Measurements from ENCODE around the gene KLHL4.
A peak's percentile ranks its signal among the peaks of the same experiment; 100 is the strongest.
"Not testable (repeated sequence)": the region's sequence is repeated elsewhere in the genome, so short reads cannot be mapped to it uniquely, and the experiment has no call there.

KLHL4 gene

DNA sequence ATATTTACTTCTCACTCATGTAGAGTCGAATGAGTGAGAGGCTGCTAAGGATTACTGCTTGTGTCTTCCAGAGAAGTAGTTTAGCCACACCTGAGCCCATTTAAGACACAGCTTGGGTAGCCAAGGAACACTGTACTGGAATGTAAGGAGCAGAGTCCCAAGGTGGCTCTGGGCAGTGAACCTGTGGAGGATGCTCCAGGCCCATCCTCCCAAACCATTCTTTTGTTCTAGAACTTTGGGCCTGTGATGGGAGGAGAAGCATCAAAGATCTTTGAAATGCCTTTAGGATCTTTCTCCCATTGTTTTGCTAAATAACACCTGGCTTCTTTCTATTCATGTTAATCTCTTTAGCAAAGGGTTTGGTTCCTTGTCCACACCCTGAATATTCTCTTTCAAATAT lies 162.2 kb downstream of the KLHL4 start:
- DNase-seq = no peak

DNA sequence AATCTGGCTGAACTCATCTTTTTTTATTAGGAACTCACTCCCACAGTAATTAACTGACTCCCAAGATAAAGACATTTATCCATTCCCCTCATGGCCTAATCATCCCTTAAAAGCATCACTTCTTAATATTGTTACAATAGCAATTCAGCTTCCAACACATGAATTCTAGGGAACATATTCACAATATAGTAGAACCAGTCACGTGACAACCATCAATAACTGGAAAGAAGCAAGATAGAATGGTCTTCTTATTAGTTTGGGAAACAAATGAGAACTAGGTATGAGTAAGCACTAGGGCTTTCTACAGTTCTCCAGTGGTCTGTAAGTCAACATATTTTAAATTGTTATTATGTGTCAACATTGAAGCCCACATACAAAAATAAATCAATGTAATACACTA lies 170.1 kb downstream of the KLHL4 start:
- DNase-seq = no peak

DNA sequence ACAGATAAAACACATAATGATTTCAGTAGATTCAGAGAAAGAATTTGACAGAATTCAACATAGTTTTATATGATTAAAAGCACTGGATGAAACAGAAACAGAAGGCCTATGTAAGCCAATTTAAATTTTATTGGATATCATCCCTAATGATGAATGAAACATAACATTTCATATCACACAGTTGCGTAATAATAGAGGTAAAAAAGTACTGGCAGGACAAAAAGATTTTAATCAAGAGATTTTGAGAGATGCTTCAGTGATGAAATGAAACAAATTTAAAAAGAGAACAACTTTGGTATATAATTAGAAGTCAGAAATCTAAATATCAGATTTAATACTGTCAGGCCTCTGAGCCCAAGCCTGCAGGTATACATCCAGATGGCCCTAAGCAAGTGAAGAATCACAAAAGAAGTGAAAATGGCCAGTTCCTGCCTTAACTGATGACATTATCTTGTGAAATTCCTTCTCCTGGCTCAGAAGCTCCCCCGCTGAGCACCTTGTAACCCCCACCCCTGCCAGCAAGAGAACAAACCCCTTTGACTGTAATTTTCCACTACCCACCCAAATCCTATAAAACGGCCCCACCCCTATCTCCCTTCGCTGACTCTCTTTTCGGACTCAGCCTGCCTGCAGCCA lies 170.6 kb downstream of the KLHL4 start:
- DNase-seq = not testable (repeated sequence)

DNA sequence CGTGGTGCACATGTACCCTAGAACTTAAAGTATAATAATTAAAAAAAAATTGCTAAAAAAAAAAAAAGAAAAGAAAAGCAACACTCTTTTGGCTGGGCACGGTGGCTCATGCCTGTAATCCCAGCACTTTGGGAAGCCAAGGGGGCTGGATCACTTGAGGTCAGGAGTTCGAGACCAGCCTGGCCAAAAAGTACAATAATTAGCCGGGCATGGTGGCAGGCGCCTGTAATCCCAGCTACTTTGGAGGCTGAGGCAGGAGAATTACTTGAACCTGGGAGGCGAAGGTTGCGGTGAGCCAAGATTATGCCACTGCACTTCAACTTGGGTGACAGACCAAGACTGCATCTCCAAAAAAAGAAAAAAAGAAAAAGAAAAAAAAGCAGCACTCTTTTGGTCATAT lies 171.6 kb downstream of the KLHL4 start:
- DNase-seq = not testable (repeated sequence)

DNA sequence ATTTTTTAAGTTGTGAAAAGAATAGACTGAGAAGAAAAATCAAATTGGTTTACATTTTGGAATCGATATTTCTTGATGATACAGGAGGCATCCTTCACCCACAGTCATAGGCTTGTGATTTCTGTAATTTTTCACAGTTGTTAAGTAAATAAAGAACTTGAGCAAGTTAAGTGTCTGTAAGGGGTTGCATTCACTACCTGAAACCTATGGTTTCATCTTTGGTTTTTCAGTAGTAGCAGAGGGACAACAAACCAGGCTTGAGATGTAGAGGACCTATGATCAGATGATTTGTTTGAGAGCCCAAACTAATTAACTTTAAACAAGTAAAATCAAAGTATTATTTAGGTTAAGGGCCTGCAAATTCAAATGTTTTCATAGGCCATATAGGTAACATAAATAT lies 175.6 kb downstream of the KLHL4 start:
- no peak for DNase-seq

DNA sequence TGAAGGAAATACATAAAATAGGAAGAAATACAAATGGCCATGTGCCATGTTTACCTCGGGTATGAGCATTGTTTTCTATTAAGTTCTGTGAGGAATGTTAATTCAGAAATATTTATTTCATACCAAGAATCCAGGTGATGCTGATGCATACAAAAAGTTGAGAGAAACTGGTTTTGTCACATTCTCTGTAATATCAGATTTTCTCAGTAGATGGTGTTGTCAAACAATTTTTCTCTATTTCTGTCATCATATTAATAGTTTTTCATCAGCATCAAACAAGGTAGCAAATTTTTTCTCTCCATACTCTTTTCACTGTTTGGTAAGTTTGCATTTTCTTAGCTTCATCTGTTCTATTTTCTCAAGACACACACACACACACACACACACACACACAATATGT lies 179.8 kb downstream of the KLHL4 start:
- DNase-seq = peak; percentile 14

DNA sequence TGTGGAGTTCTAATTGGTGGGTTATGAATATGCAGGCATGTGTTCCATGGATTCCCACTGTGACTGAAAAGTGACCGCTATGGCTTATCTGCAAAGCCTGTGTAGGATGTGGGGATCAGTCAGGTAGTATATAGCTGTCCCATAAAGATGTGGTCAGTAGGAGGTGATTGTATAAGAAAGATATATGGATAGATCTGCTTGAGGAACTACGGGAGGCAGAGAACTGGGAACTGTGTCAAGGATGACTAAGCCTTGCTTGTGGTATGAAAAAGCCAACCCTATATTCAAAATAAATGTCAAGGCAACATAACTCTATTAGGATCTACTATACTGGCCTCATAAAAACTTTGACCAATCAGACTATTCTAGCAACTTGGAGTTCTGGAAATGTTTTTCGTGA lies 185.2 kb downstream of the KLHL4 start:
- DNase-seq = no peak

DNA sequence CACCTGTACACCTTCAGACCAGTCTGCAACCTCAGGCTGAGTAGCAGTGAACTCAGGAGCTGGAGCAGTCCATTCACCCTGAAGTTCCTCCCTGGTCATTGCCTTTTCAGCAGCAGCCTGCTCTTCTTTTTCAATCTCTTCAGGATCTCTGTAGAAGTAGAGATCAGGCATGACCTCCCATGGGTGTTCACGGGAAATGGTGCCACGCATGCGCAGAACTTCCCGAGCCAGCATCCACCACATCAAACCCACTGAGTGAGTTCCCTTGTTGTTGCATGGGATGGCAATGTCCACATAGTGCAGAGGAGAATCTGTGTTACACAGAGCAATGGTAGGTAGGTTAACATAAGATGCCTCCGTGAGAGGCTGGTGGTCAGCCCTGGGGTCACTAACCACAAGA lies 185.9 kb downstream of the KLHL4 start:
- not testable (repeated sequence) for DNase-seq

DNA sequence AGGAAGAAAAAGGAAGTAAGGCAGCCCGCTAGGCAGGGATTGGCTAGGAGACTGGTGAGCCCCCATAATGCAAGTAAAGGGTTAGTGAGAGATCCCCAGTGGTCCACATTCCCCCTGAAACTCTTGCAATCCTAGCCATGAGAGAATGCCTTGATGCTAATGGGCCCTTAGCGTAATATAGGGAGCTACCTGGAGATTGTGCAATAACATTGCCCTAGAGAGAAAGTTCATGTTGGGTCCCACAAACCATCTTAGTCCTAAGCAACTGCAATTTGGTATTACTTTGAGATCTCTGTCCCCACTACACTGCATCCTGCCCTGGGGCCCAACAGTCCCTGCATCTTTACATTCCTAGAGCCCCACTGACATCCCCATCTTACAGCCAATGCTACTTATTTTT lies 188.5 kb downstream of the KLHL4 start:
- no peak for DNase-seq

DNA sequence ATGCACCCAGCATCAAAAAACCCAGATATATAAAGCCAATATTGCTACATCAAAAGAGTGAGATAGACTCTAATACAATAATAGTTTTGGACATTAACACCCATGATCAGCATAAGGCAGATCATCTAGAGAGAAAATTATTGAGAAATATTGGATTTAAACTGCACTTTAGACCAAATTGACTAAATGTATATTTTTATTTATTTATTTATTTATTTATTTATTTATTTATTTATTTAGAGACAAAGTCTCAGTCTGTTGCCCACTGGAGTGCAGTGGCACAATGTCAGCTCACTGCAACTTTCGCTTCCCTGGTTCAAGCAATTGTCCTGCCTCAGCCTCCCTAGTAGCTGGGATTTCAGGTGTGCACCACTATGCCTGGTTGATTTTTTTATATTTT lies 193.0 kb downstream of the KLHL4 start:
- DNase-seq = no peak

All from DMS53 (cell line).